ENCODE measurements around the gene SUPT6H. TPM values are rescaled to one million over a fixed set of nuclear protein-coding genes. Genes with fewer than 3 reads are reported as not detected.
A peak's percentile ranks its signal among the peaks of the same experiment; 100 is the strongest.

Gene SUPT6H
- total and polyA plus RNA-seq, 8 donors: 21.8 to 49.0 (median 30.0) TPM

- FAIRE-seq (no peak), ATAC-seq (no peak), DNase-seq (peak in 2 of 6 donors; percentile 48 to 72)
- intact Hi-C loops (cut with DNase I): no loop called here
- no peak overlapping the region for H3K4me3 ChIP-seq
- no peaks in the 10 kb centered on the region for H3K27me3 ChIP-seq
- WGBS, 2 donors: 69 to 71% methylated on average over 18 of the region's 18 CpGs
- H3K4me1 ChIP-seq: peaks cover 38 to 48% (median 43%) of the 10 kb centered on the region in 3 donors
- H3K36me3 ChIP-seq: peaks cover 0 to 23% (median 12%) of the 10 kb centered on the region in 3 donors
- TF ChIP-seq CTCF (IDR thresholded peaks at IDR 0.05): no peak
- H3K9me3 ChIP-seq: no peaks in the 10 kb centered on the region
- peak overlapping the region in 3 of 4 donors; percentile 83 to 98 (median 94) for H3K27ac ChIP-seq
These were observed 86.1 kb downstream of the SUPT6H start for GRCh38 chr17:28747801-28748750.

- no peak overlapping the region for H3K4me3 ChIP-seq
- H3K27me3 ChIP-seq: no peaks in the 10 kb centered on the region
- FAIRE-seq (no peak), ATAC-seq (no peak), DNase-seq (peak in 4 of 6 donors; percentile 50 to 80 (median 63))
- WGBS, 2 donors: 45 to 46% methylated on average over 18 of the region's 18 CpGs
- no peak for TF ChIP-seq CTCF (IDR thresholded peaks at IDR 0.05)
- peak overlapping the region in 1 of 4 donors; percentile 57 for H3K27ac ChIP-seq
- H3K4me1 ChIP-seq: peaks cover 38 to 48% (median 43%) of the 10 kb centered on the region in 3 donors
- intact Hi-C loops (cut with DNase I): no loop called here
- no peaks in the 10 kb centered on the region for H3K9me3 ChIP-seq
- peaks cover 0 to 23% (median 12%) of the 10 kb centered on the region in 3 donors for H3K36me3 ChIP-seq
These were observed 87.0 kb downstream of the SUPT6H start for GRCh38 chr17:28748852-28749515.

DNA sequence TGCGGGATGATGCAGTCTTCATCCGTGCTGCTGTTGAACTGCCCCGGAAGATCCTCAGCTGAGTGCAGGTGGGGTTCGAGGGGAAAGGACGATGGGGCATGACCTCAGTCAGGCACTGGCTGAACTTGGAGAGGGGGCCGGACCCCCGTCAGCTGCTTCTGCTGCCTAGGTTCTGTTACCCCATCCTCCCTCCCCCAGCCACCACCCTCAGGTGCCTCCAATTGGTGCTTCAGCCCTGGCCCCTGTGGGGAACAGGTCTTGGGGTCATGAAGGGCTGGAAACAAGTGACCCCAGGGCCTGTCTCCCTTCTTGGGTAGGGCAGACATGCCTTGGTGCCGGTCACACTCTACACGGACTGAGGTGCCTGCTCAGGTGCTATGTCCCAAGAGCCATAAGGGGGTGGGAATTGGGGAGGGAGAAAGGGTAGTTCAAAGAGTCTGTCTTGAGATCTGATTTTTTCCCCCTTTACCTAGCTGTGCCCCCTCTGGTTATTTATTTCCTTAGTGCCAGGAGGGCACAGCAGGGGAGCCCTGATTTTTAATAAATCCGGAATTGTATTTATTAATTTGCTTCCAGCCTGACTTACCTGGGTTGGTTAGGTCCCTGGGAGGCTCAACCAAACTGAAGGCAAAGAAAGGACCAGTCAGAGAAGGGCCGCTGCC, 87.6 kb downstream of the SUPT6H start:
- ATAC-seq (no peak), FAIRE-seq (no peak), DNase-seq (peak in 2 of 6 donors; percentile 49 to 65)
- H3K27me3 ChIP-seq: no peaks in the 10 kb centered on the region
- H3K4me1 ChIP-seq: peaks cover 38 to 48% (median 43%) of the 10 kb centered on the region in 3 donors
- H3K4me3 ChIP-seq: no peak overlapping the region
- peak overlapping the region in 2 of 4 donors; percentile 52 to 57 for H3K27ac ChIP-seq
- peaks cover 0 to 23% (median 12%) of the 10 kb centered on the region in 3 donors for H3K36me3 ChIP-seq
- intact Hi-C loops (cut with DNase I): no loop called here
- H3K9me3 ChIP-seq: no peaks in the 10 kb centered on the region
- no peak for TF ChIP-seq CTCF (IDR thresholded peaks at IDR 0.05)
- WGBS, 2 donors: 48 to 54% methylated on average over 11 of the region's 11 CpGs

DNA sequence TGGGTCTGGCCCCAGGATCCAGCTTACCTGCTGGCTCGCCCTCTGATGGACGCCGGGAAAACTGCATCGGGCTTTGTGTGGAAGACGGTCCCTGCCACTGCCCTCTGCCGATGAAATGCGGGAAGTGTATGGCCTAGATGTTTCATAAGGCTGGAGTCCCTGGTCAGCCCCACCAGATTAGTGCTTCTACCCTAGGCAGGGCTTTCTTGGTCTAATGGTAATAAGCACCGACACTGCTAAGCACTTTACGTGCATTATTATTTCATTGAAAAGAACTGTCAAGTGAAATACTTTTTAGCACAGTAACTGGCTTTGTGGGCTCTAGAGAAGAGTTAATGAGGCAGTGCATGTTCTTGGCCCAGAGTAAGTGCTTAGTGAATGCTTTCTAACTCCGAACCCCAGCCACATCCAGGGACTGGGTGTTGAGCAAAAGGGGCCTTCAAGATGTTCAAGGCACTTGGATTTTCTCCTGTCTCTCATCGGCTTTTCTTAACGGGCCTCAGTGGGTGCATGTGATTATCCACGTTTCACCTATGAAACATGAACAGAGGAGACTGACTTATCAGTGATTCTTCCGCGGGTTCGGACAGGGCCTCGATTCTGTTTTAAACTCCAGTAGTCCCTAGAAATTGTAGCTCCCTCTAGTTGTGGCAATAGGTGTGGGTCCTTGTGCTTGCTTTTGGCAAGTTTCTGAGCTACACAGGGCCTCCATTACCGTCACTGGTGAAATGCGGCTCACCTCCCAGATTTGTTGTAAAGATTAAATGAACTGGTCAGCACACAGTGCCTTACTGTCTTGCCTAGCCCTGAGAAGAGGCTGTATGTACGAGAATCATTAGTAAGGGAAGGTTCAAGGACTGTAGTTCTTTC, 88.4 kb downstream of the SUPT6H start:
- Histone ChIP-seq H3K36me3 (peaks cover 0 to 23% (median 12%) of the 10 kb centered on the region in 3 donors), H3K27ac (peak overlapping the region in 2 of 4 donors; percentile 52 to 57), H3K9me3 (no peaks in the 10 kb centered on the region), H3K4me3 (no peak overlapping the region), H3K4me1 (peaks cover 38 to 48% (median 43%) of the 10 kb centered on the region in 3 donors), H3K27me3 (no peaks in the 10 kb centered on the region)
- peak; percentile 49 to 78 (median 66) for ATAC-seq
- TF ChIP-seq CTCF (IDR thresholded peaks at IDR 0.05): peak; percentile 97 to 100 (median 100)
- no peak for FAIRE-seq
- peak; percentile 87 to 96 (median 94) for DNase-seq
- 19 to 22% methylated on average over 20 of the region's 20 CpGs for WGBS, 2 donors
- intact Hi-C loops (cut with DNase I): no loop called here
